HG03196 (cell line): Measurements from ENCODE around the gene APOBEC3H.

Experiments
- ATAC-seq: cut with Tn5 transposase; IDR thresholded peaks from one replicate; pipeline ENCODE4 v1.9.1; 2021; ENCODE audit not compliant: unreplicated experiment

The APOBEC3H gene

GRCh38 chr22:39080052-39080762 is 16.8 kb upstream of the APOBEC3H start:
- no peak for ATAC-seq

- ATAC-seq = no peak
Observed at GRCh38 chr22:39081016-39081415, 16.0 kb upstream of the APOBEC3H start.

- ATAC-seq = no peak
Observed at GRCh38 chr22:39081598-39081997, 15.4 kb upstream of the APOBEC3H start.

DNA sequence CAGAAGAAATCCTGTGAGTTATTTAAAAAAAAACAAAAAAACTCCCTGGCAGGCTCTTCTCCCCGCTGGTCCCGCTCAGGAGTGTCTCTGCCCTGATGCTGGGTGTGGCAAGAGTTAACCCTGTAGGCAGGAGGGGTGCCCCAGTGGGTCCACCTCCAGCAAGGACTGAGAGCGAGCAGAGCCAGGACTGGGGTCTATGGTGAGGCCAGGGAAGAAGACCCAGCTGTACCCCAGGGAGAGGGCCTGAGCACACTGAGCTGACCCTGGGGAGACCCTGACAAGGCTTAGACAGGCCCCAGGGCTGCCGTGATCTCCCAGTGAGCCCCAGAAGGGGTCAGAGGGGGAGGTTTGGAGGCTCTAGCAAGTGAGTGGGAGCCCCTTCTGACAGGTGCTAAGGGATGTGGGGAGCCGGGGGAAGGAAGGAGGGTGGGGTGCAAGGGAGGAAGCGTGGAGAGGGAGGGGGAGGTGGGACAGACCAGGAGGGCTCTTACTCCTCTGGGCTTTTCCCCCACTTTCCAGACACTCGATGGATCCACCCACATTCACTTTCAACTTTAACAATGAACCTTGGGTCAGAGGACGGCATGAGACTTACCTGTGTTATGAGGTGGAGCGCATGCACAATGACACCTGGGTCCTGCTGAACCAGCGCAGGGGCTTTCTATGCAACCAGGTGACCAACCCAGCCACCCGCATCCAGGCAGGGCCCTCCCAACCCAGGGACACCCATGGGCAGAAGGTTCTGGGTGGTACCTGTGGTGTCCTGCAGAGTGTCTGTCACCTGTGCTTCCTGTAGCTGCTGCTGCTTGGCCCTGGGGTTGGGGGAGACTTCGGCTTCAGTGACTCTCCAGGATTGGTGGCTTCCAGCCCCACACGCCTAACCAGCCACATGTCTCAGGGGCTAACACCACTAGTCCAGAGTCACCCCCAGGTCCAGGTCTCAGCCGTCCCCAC is 13.6 kb upstream of the APOBEC3H start:
- ATAC-seq = no peak

- ATAC-seq = no peak
Observed at GRCh38 chr22:39084666-39085065, 12.4 kb upstream of the APOBEC3H start.

- ATAC-seq = no peak
Observed at GRCh38 chr22:39087098-39087497, 9.9 kb upstream of the APOBEC3H start.

- ATAC-seq = no peak
Observed at GRCh38 chr22:39087881-39088684, 9.0 kb upstream of the APOBEC3H start.

DNA sequence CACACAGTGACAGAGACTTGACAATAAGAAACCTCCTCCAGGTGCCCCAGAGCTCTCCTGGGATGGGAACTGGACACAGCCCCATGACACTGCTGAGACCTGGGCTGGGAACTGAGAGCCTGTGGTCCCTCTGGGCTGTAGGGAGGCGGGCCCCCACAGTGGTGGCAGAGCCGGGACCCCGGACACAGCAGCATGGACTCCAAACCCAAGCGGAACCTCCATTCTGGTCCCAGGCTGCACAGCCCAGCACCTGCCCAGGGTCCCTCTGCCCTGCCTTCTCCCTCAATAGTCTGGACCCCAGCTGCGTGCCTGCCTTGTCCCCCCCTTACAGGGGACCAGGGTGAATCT is 8.4 kb upstream of the APOBEC3H start:
- ATAC-seq = no peak

- ATAC-seq = no peak
Observed at GRCh38 chr22:39089928-39090327, 7.1 kb upstream of the APOBEC3H start.

GRCh38 chr22:39090426-39091064 is 6.5 kb upstream of the APOBEC3H start:
- no peak for ATAC-seq

DNA sequence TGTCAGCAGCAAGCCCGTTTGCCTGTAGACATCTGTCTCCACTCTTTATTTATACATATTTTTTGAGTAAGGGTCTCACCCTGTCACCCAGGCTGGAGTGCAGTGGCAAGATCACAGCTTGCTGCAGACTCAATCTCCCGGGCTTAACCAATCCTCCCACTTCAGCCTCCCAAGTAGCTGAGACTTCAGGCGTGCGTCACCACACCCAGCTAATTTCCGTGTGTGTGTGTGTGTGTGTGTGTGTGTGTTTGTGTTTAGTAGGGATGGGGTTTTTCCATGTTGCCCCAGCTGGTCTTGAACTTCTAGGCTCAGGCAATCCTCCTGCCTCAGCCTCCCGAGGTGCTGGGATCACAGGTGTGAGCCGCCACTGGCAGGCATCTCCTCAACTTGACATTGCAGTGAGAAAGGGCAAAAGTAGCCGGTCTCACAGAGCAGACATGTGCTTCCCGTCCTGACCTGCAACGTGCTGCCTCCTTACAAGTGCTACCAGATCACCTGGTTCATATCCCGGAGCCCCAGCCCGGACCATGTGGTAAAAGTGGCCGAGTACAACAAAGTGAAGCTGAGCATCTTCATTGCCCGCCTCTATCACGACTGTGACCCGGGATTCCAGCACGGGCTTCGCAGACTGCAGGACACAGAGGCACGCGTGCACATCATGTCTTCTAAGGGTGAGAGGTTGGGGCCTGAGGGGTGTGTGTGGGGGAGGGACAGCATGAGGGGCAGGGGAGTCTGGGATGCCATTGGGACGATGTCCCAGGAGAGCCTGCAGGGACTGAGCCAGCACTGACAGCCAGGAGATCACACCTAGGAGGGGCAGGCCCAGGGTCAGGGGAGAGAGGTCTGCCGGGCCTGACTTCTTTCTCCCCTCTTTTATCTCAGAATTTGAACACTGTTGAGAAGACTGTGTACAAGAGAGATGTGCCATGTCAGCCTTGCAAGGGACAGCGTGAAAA is 5.6 kb upstream of the APOBEC3H start:
- ATAC-seq = no peak

DNA sequence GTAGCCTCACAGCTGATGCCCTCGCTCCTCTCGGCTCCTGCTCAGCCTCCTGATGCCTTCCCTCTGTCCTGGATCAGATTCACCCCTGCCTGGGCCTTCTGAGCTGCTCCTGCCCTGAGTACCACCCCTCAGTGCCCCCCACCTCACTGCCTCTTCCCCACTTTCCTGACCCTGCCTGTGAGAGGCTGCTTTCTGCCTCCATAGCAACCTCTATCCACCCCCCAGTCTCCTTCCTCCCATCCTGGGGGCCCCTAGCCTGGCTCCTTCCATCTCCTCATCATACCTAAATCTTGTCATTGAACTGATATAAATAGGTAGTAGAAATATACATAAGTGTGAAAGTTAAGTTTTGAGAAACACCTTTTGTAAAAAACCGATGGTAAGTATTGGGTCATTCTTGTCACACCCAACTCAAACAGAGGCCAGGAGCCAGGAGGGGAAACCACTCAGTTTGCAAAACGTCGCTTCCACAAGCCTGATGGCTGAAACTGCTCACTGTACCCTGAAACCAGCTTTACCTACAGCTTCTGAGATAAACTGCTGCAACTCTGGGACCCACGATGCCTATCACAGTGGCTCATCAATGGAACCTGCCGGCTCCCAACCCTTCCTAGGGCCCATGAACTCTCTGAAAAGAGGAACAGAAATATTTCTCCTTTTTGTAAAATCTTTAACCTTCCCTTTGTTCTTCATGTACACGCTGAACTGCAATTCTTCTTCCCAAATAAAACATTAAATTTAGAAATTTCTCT is 4.8 kb upstream of the APOBEC3H start:
- ATAC-seq = no peak

DNA sequence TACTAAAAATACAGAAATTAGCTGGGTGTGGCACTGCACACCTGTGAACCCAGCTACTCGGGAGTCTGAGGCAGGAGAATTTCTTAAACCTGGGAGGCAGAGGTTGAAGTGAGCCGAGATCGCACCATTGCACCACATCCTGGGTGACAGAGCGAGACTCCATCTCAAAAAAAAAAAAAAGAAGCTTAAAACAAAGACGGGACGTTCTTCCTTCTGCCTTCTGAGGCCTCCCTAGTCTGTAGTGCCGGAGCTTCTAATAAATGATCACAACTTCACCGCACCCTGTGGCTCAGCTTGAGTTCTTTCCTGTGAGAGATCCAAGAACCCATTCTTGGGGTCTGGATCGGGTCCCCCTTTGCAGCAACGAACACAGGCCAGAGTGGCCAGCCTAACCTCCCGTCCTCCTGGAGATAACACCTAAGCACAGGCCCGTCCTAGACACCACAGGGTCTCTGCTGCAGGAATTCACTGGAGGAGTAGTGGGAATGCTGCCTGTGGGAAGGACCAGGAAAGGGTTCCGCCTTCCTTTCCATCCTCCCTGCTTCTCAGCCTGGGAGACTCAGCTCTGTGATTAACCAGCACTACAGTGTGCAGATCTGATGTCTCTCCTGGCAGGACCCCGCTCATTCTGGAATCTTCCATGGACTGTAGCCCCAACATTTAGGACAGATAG is 2.2 kb upstream of the APOBEC3H start:
- no peak for ATAC-seq

GRCh38 chr22:39095971-39096370 is 1.1 kb upstream of the APOBEC3H start:
- no peak for ATAC-seq

DNA sequence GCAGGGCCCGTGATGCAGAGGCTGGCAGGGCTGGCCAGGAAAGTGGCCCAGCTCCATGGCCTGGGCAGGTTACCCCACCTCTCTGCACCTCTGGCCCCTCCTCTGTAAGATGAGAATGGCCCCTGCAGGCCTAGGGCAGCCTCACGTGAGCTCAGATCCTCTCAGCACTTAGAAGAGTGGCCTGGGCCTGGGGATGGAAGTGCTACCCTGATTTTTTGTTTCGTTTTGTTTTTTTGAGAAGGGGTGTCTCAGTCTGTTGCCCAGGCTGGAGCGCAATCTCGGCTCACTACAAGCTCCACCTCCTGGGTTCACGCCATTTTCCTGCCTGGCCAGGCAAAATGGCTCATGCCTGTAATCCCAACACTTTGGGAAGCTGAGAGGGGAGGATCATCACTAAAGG is 982 bp downstream of the APOBEC3H start:
- no peak for ATAC-seq

DNA sequence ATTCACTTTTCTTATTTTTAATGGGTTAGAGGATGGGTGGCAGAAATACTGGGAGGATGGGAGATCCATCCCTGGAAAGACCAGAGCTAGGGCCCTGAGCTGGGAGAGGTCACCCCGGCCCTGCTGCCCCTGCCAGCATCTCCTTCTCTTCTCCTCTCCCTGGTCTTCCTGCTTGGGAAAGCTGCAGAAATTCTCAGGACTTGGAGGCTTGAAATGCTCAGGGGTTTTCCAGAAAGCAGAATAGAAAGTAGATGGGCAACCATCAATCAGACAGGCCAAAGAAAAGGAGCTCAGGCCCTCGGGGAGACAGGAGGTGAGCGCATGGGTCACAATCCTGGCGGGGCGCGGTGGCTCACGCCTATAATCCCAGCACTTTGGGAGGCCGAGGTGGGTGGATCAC is 1.5 kb downstream of the APOBEC3H start:
- no peak for ATAC-seq

DNA sequence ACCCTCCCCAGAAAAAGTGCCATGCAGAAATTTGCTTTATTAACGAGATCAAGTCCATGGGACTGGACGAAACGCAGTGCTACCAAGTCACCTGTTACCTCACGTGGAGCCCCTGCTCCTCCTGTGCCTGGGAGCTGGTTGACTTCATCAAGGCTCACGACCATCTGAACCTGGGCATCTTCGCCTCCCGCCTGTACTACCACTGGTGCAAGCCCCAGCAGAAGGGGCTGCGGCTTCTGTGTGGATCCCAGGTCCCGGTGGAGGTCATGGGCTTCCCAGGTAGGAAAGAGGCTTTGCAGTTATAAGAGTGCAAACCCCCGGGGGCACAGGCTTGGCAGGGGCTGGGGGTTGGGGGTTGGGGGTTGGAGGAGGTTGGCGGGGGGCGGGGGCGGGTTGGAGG is 4.2 kb downstream of the APOBEC3H start:
- ATAC-seq = no peak

DNA sequence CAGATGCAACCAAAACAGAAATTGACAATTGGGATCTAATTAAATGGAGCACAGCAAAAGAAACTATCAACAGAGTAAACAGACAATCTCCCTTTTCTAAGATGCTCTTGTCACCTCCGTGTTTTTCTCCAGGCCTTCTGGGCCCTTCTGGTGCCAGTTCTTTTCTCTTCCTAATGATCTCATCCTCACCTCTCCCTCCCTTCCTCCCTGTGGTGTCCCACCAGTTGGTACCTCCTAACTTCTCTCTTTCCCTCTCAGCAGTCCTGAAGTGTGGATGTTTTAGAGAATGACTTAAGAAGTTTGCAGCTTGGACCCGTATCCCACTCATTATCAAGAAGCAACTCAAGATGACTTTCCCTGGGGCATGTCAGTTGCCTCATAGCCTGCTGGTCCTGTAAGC is 6.4 kb downstream of the APOBEC3H start:
- no peak for ATAC-seq

DNA sequence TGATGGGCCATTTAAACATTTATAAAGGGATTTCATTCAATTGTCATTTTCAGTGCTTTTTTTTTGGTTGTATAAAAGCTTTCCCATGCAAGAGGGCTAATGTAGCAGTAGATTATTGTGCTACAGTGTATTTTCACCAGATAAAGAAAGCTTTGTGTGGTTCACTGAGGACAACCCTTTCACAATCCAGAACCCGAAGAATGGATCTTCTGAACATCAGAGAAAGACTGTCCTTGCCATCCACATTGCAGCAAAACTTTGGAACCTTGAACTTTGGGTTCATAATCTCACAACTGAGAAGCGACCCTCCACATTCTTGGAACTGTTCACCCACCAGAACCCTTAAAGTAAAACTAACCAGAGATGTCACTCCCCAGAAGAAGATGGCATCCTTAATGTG is 9.3 kb downstream of the APOBEC3H start:
- no peak for ATAC-seq
